Sigmoid colon (tissue), 4 donors: Measurements from ENCODE around the gene SLC25A43.
A peak's percentile ranks its signal among the peaks of the same experiment; 100 is the strongest.

Experiments used
- POLR2A ChIP-seq, 2 donors: fragments of 450-650 bp; IDR thresholded peaks; one replicate each; pipeline ENCODE4 v1.6.1; 2016; ENCODE audit warnings: antibody characterized with exemption in 2 of 2, mild to moderate bottlenecking in 2 of 2, moderate library complexity in 2 of 2
- POLR2AphosphoS5 ChIP-seq, 4 donors: sonication (generic); formaldehyde crosslinking; IDR thresholded peaks; one replicate each; pipeline ENCODE4 v1.6.1; 2017; ENCODE audit warnings: antibody characterized with exemption in 4 of 4
- TF ChIP-seq, protein P1 (sequence below), 4 experiments: fragments of 450-650 bp in 3 of 4; fragments of 200-600 bp in 1 of 4; IDR thresholded peaks; one replicate each; pipeline ENCODE4 v1.5.1; 2016 to 2019; ENCODE audit warnings: antibody characterized with exemption in 4 of 4, mild to moderate bottlenecking in 3 of 4, moderate library complexity in 2 of 4

DNA sequence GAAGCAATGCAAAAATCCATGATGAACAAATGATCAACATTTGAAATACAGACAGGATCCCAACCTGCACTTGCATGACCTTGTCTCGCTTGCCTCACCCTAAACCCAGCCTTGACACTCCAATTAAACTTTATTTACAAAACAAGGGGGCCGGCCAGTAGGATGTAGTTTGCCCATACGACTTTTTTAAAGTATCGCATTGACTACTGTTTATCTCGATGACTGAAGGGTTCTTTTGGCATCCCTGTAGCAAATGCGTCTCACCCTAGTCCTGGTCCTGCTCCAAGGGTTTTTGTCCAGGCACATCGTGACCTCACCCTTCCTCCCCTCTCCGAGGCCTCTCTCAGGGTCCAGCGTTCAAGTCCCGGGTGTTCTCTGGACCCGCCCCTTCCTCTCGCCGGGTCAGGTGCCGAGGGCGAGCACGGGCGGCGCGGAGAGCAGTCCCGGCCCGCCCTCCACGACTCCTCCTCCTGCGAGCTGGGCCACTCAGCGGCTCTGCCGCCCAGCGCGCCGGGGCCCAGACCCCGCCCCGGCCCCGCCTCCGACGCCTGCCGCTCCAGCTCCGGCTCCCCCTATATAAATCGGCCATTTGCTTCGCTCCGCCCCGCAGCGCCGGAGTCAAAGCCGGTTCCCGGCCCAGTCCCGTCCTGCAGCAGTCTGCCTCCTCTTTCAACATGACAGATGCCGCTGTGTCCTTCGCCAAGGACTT lies 68.9 kb downstream of the SLC25A43 start, which contains the start of gene SLC25A5:
- TF ChIP-seq, protein P1, sequence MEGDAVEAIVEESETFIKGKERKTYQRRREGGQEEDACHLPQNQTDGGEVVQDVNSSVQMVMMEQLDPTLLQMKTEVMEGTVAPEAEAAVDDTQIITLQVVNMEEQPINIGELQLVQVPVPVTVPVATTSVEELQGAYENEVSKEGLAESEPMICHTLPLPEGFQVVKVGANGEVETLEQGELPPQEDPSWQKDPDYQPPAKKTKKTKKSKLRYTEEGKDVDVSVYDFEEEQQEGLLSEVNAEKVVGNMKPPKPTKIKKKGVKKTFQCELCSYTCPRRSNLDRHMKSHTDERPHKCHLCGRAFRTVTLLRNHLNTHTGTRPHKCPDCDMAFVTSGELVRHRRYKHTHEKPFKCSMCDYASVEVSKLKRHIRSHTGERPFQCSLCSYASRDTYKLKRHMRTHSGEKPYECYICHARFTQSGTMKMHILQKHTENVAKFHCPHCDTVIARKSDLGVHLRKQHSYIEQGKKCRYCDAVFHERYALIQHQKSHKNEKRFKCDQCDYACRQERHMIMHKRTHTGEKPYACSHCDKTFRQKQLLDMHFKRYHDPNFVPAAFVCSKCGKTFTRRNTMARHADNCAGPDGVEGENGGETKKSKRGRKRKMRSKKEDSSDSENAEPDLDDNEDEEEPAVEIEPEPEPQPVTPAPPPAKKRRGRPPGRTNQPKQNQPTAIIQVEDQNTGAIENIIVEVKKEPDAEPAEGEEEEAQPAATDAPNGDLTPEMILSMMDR (IDR thresholded peaks at IDR 0.05): no peak
- TF ChIP-seq POLR2A (IDR thresholded peaks at IDR 0.05) (peak; percentile 88 to 93), POLR2AphosphoS5 (IDR thresholded peaks at IDR 0.05) (peak; percentile 94 to 98 (median 96))
